HT-29 (cell line): ENCODE results near the gene PRRT1B. TPM values are rescaled to one million over a fixed set of nuclear protein-coding genes. Genes with fewer than 3 reads are reported as not detected.
"Not testable (repeated sequence)": the region's sequence is repeated elsewhere in the genome, so short reads cannot be mapped to it uniquely, and the experiment has no call there.

Experiments
- DNase-seq: peaks from one replicate; pipeline ENCODE4 v3.0.0-alpha.2; 2015; ENCODE audit warnings: low spot score
- total RNA-seq: library from RNA; depleted of rRNA; stranded (reverse); fragments of >200 nt; shearing (Covaris generic); gene quantifications from 2 replicates; pipeline ENCODE4 v1.2.3, GENCODE V29; 2014; rRNA removed

The PRRT1B gene
- total RNA-seq, result 0.10 and 0.23 TPM in 2 replicates

DNA sequence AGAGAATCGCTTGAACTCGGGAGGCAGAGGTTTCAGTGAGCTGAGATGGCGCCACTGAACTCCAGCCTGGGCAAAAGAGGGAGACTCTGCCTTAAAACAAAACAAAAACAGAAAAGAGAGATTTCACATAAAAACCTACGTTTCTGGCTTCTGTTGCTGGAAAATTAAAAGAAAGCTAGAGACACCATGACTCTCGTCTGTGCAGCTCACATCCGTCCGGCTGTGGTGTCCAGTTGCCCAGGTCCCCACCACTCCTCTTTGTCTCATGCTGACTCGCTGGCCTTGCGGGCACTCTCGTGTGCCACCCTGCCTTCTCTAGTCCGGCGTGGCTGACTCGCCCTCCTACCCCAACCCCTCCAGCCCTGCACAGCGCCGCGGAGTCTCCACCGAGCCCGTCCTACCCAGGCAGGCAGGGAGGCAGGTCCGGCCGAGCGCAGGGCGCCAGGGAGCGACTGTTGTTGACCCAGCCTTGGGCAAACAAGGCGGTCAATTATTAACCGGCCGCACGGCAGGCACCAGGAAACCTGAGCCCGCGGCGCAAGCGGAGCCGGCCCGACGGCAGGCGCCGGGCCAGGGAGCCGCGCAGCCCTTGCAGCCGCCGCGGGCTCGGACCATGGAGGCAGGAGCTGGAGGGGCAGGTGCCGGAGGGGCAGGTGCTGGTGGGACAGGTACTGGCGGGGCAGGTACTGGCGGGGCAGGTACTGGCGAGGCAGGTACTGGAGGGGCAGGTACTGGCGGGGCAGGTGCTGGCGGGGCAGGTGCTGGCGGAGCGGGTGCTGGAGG lies at the start of gene PRRT1B:
TSS of gene PRRT1B (plus strand) at position 521 of the 783 bp plus-strand sequence. CDS start at position 614, 93 bp downstream.
- peak; percentile 97 for DNase-seq

DNA sequence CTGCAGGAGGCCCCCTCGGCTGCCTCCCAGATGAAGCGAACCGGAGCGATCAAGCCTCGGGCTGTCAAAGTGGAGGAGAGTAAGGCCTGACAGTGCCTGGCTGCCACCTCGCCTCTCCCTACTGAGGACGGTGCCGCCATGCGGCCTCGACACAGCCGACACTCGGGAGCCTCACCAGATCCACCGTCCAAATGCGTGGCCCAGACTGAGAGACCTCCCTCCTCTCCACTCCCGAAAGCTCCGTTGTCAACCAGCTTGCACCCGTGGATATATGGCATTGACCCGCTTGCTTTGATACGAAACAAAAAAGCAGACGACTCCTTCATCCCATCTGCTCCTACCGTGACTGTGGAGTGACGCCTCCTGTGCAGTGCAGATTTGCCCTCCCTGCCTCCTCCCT lies 49.5 kb upstream of the PRRT1B start:
- DNase-seq, result no peak

DNA sequence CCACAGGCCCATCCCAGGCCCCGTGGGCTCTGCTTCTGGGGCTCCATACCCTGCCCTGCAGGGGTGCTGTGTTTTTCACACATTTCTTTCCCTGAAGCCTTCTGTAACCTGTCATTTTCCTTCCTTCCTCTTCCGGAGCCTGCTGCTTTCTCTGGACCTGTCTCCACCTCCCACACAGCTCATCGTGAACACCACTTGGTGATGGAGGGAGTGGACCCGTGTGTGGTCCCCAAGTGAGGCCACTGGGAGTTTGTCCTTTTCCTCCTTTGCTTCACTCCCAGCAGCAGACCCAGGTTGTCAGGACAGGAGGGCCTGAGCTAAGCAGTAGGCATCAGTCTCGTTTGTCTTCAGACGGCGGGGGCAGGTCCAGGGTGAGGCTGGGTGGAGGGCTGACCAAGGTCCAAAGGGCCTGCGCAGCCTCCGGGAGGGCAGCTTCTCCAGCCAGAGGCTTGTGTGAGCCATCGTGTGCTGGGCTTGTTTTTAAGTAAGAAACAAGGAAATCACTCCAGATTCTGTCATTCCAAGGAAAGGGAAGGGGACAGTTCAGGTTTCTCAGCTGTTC lies 48.4 kb upstream of the PRRT1B start:
- DNase-seq, result no peak

DNA sequence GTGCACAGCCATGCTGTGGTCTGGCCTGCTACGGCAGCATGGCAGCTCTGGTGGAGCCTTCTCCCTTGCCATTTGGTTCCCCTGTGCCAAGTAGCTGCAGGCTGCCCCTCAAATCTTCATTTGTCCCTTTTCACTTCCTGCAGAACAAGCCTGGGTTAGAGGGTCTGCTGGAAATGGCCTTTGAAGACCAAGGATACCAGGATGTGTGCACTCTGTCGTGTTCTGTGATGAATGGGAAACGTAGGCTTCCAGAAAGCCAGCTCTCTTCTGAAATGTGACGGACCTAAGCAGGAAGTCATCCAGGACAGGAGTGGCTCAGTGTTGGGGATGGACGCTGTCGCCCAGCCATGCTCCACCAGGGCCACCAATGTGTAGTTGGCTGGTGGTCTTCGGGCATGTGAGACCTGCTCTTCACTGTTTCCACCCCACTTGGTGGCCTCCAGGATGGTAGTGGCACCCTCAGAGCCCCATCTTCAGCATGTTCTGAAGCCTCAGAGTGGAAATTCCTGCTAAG lies 46.0 kb upstream of the PRRT1B start:
- DNase-seq, result no peak

DNA sequence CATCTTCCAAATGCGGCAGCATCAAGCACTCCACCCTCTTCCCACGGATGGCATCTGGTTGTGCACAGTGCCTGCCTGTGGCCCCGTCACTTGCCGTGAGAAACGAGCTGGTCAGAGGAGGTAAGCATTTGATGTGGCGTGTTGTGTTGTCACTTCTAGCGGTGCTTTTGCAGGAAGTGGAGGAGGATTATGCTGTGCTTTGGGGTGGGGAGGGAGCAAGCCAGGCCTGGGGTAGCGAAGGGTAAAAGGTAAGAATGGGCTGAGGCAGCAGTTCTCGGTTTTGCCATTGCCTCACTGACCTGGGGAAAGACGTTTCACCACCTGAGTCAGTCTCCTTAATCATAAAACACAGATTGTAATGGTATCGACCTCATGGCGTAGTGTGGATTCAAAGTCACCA lies 44.9 kb upstream of the PRRT1B start:
- DNase-seq, result peak; percentile 16

DNA sequence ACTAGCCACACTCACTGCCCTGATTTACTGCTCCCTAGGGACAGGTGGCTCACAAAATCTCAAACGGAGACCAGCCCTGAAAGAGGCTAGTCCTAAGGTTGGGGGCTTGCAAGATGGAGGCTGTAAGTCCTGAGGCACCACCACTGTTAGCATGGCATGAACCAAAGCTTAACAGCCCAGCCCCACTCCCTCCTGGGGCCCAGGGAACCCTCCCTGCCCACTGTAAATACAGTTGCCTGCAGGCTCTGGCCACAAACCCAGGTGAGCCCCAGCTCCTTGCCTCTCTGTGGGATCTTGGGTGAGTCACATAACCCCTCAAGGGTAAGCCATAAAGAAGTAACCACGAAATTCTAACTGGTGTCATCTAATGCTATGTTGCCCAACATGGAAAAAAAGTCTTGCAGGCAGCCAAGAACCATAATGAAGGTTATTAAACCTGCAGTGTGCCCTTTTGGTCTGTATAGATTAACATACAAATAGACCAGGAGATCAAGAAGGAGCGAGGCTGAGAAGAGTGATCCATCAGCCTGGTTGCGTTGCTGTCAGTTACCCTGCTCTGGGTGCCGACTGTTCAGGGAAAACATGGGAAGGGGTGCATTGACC lies 44.3 kb upstream of the PRRT1B start:
- DNase-seq, result peak; percentile 28

DNA sequence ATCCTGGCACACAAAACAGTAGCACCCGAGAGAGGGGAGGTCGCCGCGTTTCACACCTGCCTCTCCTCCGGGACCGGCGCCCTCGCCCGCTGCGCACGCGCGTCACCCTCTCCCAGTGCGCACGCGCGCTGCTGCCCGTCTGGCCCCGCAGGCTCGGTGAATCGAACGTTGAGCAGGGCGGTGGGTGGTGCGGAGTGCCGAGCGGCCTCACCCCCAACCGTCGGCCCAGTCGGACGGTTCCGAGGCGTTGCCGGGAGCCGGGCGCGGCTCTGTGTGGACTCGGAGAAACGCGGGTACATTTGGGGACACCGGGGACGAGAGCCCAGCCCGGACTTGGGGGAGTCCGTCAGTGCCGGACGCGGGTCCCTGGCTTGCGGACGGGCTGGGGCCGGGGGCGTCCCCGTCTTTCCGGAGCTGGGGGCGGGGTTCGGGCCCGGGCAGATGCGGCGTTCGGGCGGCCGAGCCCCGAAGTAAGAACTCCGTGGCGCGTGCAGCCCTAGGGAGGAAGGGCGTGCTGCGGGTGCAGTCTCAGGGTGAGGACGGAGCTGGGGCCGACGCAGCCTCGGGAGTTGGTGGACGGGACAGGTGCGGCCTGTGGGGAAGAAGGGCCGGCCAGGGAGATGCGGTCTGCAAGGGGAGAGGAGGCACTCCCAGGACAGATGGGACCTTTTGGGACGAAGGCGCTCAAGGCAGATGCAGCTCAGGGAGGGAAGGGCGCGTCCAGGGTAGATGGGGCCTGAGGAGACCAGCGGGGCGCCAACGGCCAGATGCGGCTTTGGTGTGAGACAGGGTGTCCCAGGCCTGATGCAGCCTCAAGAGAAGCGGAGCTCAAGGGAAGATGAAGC lies 42.3 kb upstream of the PRRT1B start, which contains the start of gene POMT1:
TSS of gene POMT1 (plus strand) at position 138 of the 845 bp plus-strand sequence. CDS start 1,301 bp downstream, outside the sequence.
- DNase-seq, result peak; percentile 81

DNA sequence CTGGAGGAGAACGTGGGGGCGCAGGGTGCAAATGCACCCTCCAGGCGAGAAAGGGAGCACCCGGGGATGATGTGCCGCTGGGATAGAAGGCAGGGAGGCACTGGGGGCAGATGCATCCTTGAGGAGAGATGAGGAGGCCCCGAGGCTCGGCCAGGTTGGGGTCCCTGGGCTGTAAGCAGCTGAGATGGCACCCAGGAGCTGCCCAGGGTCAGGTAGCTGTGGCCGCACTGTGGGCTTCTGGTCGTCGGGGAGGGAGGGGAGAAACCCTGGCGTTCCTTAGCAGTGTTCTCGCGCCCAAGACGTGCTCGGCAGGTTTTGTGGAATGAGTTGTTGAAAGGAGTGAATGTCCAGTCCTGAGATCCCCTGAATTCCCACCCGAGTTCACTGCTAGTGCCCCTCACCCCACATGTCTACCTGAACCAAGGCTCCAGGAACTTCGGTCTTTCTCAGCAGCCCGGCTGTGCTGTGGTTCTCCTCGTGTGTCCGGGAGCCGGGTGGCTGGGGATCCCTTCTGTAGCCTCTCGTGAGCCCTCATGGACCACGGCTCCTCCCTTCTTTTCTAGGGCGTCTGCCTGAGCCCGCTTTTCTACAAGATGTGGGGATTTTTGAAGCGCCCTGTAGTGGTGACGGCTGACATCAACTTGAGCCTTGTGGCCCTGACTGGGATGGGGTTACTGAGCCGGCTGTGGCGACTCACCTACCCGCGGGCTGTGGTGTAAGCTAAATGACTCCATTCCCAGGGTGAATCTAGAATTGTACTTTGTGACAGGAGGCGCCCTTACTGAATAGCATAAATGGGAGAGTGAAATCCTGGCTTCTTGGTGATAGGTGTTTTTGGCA lies 41.5 kb upstream of the PRRT1B start:
- peak; percentile 44 for DNase-seq

DNA sequence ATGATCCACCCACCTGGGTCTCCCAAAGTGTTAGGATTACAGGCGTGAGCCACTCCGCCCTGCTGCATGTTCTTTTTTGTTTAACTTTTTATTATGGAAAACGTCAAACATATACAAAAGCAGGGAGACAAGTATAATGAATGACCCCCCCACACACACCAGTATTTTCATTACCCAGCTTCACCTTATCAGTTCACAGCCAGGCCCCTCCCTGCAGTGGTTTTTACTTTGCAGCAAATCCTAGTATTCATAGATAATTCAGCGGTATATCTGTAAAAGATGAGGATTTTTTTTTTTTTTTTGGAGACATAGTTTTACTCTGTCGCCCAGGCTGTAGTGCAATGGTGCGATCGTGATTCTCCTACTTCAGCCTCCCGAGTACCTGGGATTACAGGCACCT lies 40.3 kb upstream of the PRRT1B start:
- DNase-seq, result no peak

DNA sequence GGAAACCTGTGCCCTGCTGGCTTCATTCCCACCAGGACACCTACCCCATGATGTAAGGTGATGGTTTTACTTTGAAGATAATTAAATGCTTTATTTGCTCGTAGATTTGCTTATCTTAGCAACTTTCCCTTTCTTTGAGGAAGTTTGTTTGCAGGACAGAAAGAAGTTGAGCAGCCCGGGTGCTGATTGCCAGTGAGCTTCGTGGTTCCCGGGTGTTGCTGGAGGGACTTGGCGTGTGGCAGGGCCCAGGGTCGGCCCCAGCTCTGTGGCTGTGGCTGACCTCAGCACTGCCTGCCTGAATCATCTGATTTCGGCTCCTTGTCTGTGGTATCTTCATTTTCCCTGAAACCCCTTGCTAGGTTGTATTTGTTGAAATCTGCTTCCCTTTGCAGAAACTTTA lies 33.9 kb upstream of the PRRT1B start:
- DNase-seq, result no peak

DNA sequence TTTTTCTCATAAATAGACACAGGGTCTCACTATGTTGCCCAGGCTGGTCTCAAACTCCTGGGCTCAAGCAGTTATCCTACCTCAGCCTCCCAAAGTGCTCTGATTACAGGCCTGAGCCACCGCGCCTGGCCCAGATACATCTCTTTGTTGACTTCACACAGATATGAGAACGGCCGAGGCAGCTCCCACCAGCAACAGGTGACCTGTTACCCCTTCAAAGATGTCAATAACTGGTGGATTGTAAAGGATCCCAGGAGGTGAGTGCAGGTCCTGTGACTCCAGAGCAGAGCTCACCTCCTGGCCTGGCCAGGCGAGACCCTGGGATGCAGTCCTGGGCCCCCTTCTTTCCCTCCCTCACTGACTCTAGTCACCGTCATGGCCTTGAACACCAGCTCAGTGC lies 33.4 kb upstream of the PRRT1B start:
- DNase-seq, result no peak

DNA sequence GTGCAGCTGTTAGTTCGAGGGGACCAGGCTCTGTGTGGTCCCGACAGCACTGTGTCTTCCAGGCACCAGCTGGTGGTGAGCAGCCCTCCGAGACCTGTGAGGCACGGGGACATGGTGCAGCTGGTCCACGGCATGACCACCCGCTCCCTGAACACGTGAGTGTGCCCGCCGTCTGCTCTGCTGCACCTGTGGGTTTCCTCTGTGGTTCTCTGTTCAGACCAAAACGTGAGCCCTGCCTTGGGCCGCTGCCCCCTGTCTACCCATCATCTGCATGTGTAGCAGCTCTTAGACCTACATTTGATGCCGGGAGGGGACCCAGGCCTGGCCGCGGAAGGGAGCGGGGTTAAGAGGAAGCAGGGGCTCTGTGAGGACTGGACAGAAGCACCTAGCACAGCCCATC lies 32.1 kb upstream of the PRRT1B start:
- no peak for DNase-seq

DNA sequence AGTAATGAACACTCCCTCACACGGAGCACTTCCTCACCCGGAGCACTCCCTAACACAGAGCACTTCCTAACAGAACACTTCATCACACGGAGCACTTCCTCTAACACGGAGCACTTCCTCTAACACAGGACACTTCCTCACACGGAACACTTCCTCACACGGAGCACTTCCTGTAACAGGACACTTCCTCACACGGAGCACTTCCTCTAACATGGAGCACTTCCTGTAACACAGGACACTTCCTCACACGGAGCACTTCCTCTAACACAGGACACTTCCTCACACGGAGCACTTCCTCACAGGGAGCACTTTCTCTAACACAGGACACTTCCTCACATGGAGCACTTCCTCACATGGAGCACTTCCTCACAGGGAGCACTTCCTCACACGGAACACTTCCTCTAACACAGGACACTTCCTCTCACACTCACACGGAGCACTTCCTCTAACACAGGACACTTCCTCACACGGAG lies 29.7 kb upstream of the PRRT1B start:
- not testable (repeated sequence) for DNase-seq

DNA sequence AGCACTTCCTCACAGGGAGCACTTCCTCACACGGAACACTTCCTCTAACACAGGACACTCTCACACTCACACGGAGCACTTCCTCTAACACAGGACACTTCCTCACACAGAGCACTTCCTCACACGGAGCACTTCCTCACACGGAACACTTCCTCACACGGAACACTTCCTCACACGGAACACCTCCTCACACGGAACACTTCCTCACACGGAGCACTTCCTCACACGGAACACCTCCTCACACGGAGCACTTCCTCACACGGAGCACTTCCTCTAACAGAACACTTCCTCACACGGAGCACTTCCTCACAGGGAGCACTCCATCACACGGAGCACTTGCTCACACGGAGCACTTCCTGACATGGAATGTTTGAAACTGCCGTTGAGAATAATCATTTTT lies 29.2 kb upstream of the PRRT1B start:
- DNase-seq, result no peak

DNA sequence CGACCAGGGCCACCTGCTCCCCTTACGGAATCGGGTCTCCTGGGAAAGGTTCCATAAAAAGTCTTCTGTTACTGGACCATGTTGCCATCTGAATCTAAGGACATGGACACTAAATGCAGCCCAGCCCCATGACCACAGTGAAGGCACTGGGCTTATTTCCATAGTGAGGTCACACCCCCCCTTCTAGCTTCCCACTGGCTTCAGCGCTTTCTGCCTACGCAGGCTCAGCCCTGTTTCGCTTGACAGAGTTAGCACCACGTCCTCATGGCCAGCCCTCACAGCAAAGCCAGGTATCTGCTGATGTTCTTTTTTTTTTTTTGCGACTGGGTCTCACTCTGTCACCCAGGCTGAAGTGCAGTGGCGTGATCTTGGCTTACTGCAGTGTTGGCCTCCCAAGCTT lies 28.4 kb upstream of the PRRT1B start:
- DNase-seq, result no peak

DNA sequence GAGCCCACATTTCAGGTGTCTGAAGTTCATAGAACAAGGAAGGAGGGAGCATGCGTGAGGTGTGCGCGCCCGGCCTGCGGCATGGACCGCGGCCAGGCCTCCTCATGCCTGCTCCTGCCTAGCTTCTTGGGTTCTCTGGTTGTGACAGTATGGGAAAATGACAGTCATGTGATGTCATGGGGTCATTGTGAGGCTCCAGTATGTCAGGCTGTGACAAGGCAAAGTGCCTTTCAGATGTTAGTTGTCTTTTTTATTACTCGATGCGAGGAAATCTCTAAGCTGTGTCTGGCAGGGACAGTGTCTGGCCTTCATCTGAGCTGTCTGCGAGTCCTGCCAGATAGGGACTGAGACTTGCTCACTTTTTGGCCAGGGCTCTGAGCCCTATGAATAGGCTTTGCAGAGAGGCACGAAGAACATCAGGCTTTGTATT lies 27.5 kb upstream of the PRRT1B start:
- DNase-seq, result no peak

DNA sequence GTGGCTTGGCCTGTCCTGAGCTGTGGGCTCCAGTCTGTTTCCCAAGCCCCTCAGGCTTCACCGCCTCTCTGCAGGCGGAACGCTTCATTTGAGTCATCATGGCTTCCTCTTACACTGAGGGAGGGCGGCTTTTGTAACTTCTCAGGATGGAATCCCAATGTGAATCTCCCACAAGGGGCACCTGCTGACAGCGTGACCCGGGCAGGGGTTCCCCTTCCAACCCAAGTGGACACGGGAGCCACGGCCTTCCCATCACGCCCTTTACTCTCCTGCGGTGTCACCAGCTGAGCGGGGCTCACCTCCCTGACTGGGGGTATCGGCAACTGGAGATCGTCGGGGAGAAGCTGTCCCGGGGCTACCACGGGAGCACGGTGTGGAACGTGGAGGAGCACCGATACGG lies 26.8 kb upstream of the PRRT1B start:
- DNase-seq, result no peak

DNA sequence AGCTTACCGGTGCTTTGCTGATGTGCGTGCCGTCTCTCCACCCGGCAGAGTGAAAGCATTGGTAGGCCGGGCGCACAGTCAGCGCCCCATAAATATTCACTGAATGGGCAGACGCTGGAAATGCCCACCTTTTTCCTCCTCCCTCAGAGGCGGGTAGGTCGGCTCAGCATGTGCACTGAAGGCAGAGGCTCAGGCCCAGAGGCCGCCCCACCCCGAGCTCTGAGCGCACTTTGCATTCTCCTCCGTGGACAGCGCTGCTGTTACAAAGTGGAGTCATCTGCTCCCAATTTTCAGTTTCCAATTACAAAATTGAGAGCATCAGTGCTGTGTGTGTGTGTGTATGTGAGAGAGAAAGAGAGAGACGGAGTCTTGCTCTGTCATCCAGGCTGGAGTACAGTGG lies 24.8 kb upstream of the PRRT1B start:
- no peak for DNase-seq

DNA sequence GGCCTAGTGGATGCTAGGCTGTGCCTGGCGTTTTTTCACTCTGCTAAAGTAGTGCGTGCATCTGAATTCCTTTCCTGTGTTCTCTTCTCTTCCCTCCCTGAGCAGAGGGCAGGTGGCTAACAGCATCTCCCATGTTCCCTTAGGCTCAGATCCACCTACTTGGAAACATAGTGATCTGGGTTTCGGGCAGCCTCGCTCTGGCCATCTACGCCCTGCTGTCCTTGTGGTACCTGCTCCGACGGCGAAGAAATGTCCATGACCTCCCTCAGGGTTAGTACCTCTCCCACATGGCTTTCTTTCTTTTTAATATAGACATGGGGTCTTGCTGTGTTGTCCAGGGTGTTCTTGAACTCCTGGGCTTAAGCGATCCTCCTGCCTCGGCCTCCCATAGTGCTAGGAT lies 24.1 kb upstream of the PRRT1B start:
- no peak for DNase-seq

DNA sequence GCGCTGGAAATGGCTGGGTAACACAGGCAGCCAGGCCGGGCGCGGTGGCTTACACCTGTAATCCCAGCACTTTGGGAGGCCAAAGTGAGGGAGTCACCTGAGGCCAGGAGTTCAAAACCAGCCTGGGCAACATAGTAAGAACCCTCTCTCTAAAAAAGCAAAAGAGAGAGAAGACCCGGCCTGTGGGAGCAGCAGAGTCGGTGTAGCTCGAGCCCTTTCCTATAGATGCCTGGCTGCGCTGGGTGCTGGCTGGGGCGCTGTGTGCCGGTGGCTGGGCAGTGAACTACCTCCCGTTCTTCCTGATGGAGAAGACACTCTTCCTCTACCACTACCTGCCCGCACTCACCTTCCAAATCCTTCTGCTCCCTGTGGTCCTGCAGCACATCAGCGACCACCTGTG lies 23.5 kb upstream of the PRRT1B start:
- DNase-seq, result no peak
